Endothelial cell of umbilical vein (primary cell): ENCODE results near the gene MS4A4A. TPM values are rescaled to one million over a fixed set of nuclear protein-coding genes. Genes with fewer than 3 reads are reported as not detected.
A peak's percentile ranks its signal among the peaks of the same experiment; 100 is the strongest.

Source experiments
- BruUV-seq: library from RNA; stranded (reverse); fragments of 400-500 nt; replicated peaks from 2 replicates; lab custom pipeline; 2021; lab: Mats Ljungman, UMichigan
- CTCF ChIA-PET: fragments of 300-600, 350-600 bp; sonication (Branson Sonifier 250); formaldehyde crosslinking; loops from one replicate; lab custom pipeline; 2021; ENCODE audit warnings: antibody characterized with exemption, inconsistent platforms; lab: Charles Lee
- POLR2A ChIA-PET: fragments of 300-600, 350-600 bp; sonication (Branson Sonifier 250); formaldehyde crosslinking; loops from one replicate; lab custom pipeline; 2021; ENCODE audit warnings: antibody characterized with exemption, inconsistent platforms; lab: Charles Lee
- DNase-seq: peaks from one replicate; pipeline ENCODE4 v3.0.0-alpha.2; 2011; ENCODE audit warnings: low read depth, low spot score
- FAIRE-seq: peaks from 2 replicates; lab custom pipeline; 2011; peaks lifted over from hg19 to GRCh38; lab: Jason Lieb, UNC
- H2AFZ ChIP-seq: 2 replicates; pipeline ENCODE4 v1.6.0; 2012; ENCODE audit warnings: low read depth, low read length, control low read depth, inconsistent platforms
- H3K27ac ChIP-seq: 2 replicates; pipeline ENCODE4 v1.5.1; 2011; ENCODE audit warnings: low read depth, mild to moderate bottlenecking, control low read depth, low read length, moderate library complexity; ENCODE audit not compliant: insufficient read depth
- H3K27me3 ChIP-seq, 2 experiments: 2 replicates each; pipeline versions ENCODE4 v1.6.0 to v1.6.1; 2011; ENCODE audit warnings: low read length in 2 of 2, mixed read lengths in 1 of 2; ENCODE audit not compliant: control insufficient read depth in 2 of 2, insufficient read depth in 2 of 2
- H3K36me3 ChIP-seq, 2 experiments: 2 replicates in 1 of 2; 3 replicates in 1 of 2; pipeline ENCODE4 v1.5.1; 2011; ENCODE audit warnings: low read length in 2 of 2, mild to moderate bottlenecking in 1 of 2, moderate library complexity in 1 of 2; ENCODE audit not compliant: control insufficient read depth in 2 of 2, insufficient read depth in 2 of 2; ENCODE audit errors: extremely low read depth in 1 of 2
- H3K4me1 ChIP-seq: 3 replicates; pipeline ENCODE4 v1.5.1; 2011; ENCODE audit warnings: mild to moderate bottlenecking, low read length; ENCODE audit not compliant: control insufficient read depth, insufficient read depth; ENCODE audit errors: extremely low read depth
- H3K4me2 ChIP-seq: 2 replicates; pipeline ENCODE4 v1.6.1; 2011; ENCODE audit warnings: low read length, control low read depth, mixed read lengths; ENCODE audit not compliant: insufficient read depth
- H3K4me3 ChIP-seq, 3 experiments: fragments of 200-600 bp in 1 of 3; sonication (generic), shearing (Covaris generic) in 1 of 3; replicated peaks in 1 of 3; 2 replicates each; pipeline ENCODE4 v1.5.1; 2011 to 2016; ENCODE audit warnings: control low read depth in 3 of 3, low read length in 3 of 3, mild to moderate bottlenecking in 2 of 3, inconsistent platforms in 1 of 3, low read depth in 1 of 3, moderate library complexity in 1 of 3; ENCODE audit not compliant: insufficient read depth in 1 of 3
- H3K79me2 ChIP-seq: 2 replicates; pipeline ENCODE4 v1.6.0; 2012; ENCODE audit warnings: low read length, inconsistent platforms; ENCODE audit not compliant: control insufficient read depth, insufficient read depth
- H3K9ac ChIP-seq: replicated peaks from 2 replicates; pipeline ENCODE3; 2011; ENCODE audit warnings: low read length, control low read depth; ENCODE audit not compliant: insufficient read depth; ENCODE audit errors: extremely low read depth
- H3K9me1 ChIP-seq: replicated peaks from 3 replicates; pipeline ENCODE4 v1.6.0; 2011; ENCODE audit warnings: mild to moderate bottlenecking, low read length; ENCODE audit not compliant: control insufficient read depth, insufficient read depth; ENCODE audit errors: extremely low read depth
- H3K9me3 ChIP-seq: replicated peaks from 2 replicates; pipeline ENCODE4 v1.5.1; 2012; ENCODE audit warnings: low read length, inconsistent platforms; ENCODE audit not compliant: control insufficient read depth, insufficient read depth
- H4K20me1 ChIP-seq: replicated peaks from 2 replicates; pipeline ENCODE3; 2011; ENCODE audit warnings: mild to moderate bottlenecking, low read length; ENCODE audit not compliant: control insufficient read depth, insufficient read depth; ENCODE audit errors: extremely low read depth
- EZH2 ChIP-seq: IDR thresholded peaks from 2 replicates; pipeline ENCODE4 v1.6.1; 2012; ENCODE audit warnings: borderline replicate concordance, low read depth, mild to moderate bottlenecking, moderate library complexity, low read length, inconsistent platforms; ENCODE audit not compliant: severe bottlenecking
- FOS ChIP-seq: IDR thresholded peaks from 2 replicates; pipeline ENCODE4 v1.6.1; 2011; ENCODE audit warnings: mild to moderate bottlenecking, low read length, moderate library complexity, borderline replicate concordance; ENCODE audit not compliant: insufficient read depth
- GATA2 ChIP-seq: IDR thresholded peaks from 2 replicates; pipeline ENCODE4 v1.7.0; 2011; ENCODE audit warnings: low read depth, mild to moderate bottlenecking, moderate library complexity, mixed read lengths, low read length; ENCODE audit not compliant: insufficient read length, insufficient read depth
- JUN ChIP-seq: IDR thresholded peaks from 2 replicates; pipeline ENCODE4 v1.6.1; 2011; ENCODE audit warnings: borderline replicate concordance, low read depth; ENCODE audit not compliant: insufficient read length, insufficient read depth
- MYC ChIP-seq: IDR thresholded peaks from one replicate; pipeline ENCODE4 v1.6.1; 2011; ENCODE audit warnings: mild to moderate bottlenecking, low read depth, low read length
- POLR2A ChIP-seq: IDR thresholded peaks from 2 replicates; pipeline ENCODE4 v1.6.1; 2012; ENCODE audit warnings: low read depth, mild to moderate bottlenecking, control low read depth, low read length
- dilution Hi-C: fragments of 300-500 bp; cut with MboI; formaldehyde crosslinking; loops from one replicate; pipeline ENCODE4 v1.15.0; 2019; ENCODE audit warnings: low sequenced_read_pairs; ENCODE audit not compliant: extremely low pct_ligation_motif_present
- intact Hi-C: fragments of 100-400 bp; cut with micrococcal nuclease; formaldehyde crosslinking; loops from one replicate; pipeline ENCODE4 v1.10.0; 2022
- polyA plus RNA-seq, 4 experiments: library from polyadenylated mRNA; depleted of rRNA in 3 of 4; stranded (reverse) in 3 of 4; unstranded in 1 of 4; fragments of >200 nt; gene quantifications; 2 replicates each; pipeline versions ENCODE4 v1.2.1 to v1.2.3, GENCODE V29; 2011 to 2012; ENCODE audit warnings: missing spikeins in 1 of 4
- total RNA-seq: library from RNA; stranded (reverse); gene quantifications from 2 replicates; pipeline ENCODE4 v1.2.3, GENCODE V29; 2021
- TF ChIP-seq, protein P1 (sequence below): IDR thresholded peaks from 2 replicates; pipeline ENCODE4 v1.6.1; 2011; ENCODE audit not compliant: insufficient read depth, insufficient read length

MS4A4A gene
- total and polyA plus RNA-seq, 2 donors (not counting 3 experiments of a cell fraction or from before 2014, with no cell fraction given) = 0.19 TPM; not detected in 1

DNA sequence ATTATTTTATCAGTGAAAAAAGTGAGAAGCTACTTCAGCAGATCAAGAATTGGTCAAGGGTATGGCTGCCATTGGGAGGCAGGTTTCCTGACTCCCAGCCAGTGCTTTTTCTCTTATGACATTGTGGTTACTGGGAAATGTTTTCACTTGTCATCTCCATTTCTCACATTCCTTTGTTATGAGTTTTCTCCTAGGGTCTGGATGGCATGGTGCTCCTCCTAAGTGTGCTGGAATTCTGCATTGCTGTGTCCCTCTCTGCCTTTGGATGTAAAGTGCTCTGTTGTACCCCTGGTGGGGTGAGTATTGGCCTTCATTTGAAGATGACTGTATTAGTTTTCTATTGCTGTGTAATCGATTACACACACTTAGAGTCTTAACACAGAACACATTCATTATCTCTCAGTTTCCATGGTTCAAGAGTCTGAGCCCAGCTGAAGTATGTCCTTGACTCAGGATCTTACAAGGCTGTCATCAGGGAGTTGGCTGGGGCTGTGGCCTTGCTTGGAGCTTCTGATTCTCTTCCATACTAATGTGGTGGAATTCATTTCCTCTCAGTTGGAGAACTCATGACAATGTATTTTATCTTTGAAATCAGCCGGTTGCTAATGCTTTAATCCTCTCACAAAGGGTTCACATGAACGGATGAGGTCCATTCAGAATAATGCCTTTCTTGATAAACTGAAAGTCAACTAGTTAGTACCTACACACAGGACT is 25.6 kb downstream of the MS4A4A start:
- H2AFZ ChIP-seq = peak overlapping the region; percentile 70
- ChIA-PET CTCF (interaction anchor here (1.2 kb wide), 2 partner anchors 28 to 36 kb away, joined by 3 read pairs; no protein-coding TSS in a partner anchor), POLR2A (no interaction called here)
- no peaks in the 10 kb centered on the region for H3K9me1 ChIP-seq
- no peaks in the 10 kb centered on the region for H3K27me3 ChIP-seq
- FAIRE-seq (no peak), DNase-seq (peak; percentile 29)
- peak overlapping the region; percentile 24 for H3K4me2 ChIP-seq
- H3K27ac ChIP-seq = peak overlapping the region; percentile 60
- no peaks in the 10 kb centered on the region for H4K20me1 ChIP-seq
- H3K9ac ChIP-seq = no peak overlapping the region
- H3K79me2 ChIP-seq = no peaks in the 10 kb centered on the region
- no TSS peak for BruUV-seq
- H3K4me1 ChIP-seq = peaks cover 18% of the 10 kb centered on the region
- no peak overlapping the region for H3K4me3 ChIP-seq
- intact Hi-C loops (loop anchor here (5.0 kb wide), 1 partner anchor 846 kb away; no protein-coding TSS in a partner anchor), dilution Hi-C loops (no loop called here)
- no peaks in the 10 kb centered on the region for H3K9me3 ChIP-seq
- H3K36me3 ChIP-seq = no peaks in the 10 kb centered on the region
- peak; percentile 11 for TF ChIP-seq FOS
- no peak for TF ChIP-seq JUN
- no peak for TF ChIP-seq MYC
- no peak for TF ChIP-seq EZH2
- peak; percentile 40 for TF ChIP-seq GATA2
- TF ChIP-seq, protein P1, sequence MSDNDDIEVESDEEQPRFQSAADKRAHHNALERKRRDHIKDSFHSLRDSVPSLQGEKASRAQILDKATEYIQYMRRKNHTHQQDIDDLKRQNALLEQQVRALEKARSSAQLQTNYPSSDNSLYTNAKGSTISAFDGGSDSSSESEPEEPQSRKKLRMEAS = no peak
- TF ChIP-seq POLR2A = no peak
